Activated T-cell treated with anti-CD3 and anti-CD28 coated beads for 1 hour (primary cell): Measurements from ENCODE around the gene YKT6.

Source experiments
- DNase-seq: peaks from one replicate; pipeline ENCODE4 v3.0.0-alpha.2; 2020; ENCODE audit warnings: low read depth

Gene YKT6

GRCh38 chr7:44232901-44233715 lies 32.3 kb downstream of the YKT6 start:
- DNase-seq = no peak

- no peak for DNase-seq
Measured at GRCh38 chr7:44235066-44235465, 34.3 kb downstream of the YKT6 start.

DNA sequence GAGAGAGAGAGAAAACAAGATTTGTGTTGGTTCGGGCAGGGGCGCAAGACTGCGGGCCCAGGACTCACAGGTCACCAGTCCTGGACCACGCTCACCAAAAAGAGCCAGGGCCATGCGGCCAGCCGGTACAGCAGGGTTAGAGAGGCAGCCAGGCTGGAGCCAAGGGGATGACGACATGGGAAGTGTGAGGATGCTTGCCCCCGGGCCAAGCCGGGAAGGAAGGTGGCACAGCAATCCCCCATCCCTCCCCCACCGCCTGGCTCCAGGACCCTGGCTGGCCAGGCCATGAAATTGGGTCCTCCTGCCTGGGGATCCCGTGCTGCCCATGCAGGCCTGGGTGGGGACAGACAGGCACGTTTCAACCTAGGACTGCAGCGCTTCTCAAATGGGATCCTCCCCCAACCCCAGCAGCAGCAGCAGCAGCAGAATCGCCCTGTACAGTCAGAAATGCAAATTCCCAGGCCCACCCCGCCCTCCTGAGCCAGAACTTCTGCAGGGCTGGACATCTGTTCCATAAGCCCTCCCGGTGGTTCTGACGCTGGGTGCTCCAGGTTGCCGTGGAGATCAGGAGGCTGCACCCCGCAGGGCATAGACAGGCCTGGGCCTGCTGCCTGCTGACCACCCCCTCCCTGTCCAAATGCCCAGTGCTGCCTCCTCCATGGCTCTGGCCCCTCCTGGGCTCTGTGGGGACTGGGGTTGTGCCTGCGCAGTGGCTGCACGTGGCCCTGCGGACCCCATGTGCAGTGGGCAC lies 35.0 kb downstream of the YKT6 start:
- DNase-seq = no peak

DNA sequence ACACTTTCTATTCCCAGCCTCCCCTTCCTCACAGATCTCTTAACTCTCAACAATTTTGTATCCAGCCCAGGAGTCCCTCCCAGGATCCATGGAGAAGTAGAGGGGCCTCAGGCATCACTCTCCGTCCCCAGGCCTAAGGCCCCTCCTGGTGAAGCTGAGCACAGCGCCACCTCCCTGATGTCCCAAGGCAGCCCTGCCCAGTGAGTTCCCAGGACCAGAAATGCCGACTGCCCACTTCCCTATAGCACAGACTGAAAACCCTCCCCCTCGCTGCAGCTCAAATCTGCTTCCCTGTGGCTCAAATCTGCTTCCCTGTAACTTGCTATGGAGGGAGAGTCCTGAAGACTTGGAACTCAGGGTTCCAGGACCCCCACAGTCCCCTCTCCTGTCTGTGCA lies 35.6 kb downstream of the YKT6 start:
- DNase-seq = no peak

DNA sequence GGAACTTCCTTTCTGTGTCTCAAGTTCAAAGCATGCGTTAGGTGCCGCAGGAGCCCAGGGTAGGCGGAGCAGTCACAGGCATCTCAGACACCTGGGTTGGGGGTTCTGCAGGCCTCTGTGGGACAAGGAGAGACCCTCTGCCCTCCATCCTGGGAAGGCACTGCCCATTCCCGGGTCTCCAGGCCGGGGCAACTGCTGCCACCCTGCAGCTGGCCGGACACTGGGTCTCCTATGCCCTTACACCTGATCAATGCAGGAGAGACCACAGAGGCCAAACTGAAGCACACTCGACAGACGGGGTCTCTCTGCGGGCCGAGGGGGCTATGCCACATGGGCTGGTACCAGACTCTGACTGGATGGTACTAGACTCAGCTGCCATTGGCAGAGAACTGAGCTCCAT lies 36.9 kb downstream of the YKT6 start:
- no peak for DNase-seq

DNA sequence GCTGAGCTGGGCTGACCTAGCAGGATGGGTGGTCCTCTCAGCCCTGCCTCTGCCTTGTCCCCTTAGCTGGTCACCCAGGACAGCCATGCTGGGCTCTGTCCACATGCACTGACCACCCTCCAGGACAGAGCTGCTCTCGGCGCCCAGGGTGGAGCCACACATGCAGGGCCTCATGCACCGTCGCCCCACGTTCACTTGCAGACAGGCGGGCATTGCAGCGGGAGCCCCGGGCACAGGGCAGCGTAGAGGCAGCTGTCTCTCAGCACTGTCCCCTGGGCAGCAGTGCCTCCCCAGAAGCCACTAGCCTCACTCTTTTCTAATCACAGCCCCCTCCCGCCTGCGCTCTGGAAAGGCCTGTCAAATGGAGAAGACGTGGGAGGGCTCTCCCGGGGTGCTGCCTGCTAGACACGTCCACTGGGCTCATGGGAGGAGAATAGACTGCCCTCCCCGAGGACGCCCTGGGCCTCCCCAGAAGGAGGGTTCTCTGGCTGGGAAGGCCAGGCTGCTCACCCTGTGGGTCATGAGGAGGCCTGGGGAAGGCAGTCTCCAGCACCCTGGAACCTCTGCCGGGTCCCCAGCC lies 37.4 kb downstream of the YKT6 start:
- DNase-seq = no peak

DNA sequence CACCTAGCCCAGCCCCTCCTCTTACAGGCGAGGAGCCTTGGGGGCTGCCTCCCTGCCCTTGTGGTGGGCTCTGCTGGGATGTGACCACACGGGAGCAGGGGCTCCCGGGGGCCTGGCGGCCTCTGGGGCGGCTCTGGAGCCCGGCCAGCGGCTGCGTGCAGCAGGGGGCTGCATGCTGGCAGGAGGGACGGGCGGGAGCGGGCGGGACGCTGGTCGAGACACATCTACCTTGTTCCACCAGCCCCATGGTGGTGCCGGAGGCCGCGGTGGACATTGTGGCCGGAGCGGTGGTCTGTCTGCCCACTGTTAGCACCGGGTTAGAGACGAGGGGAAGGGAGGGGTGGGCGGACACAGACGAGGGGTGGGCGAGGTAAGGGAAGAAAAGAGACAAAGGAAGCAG lies 38.6 kb downstream of the YKT6 start:
- no peak for DNase-seq

- DNase-seq = no peak
Measured at GRCh38 chr7:44240376-44240775, 39.6 kb downstream of the YKT6 start.

GRCh38 chr7:44240983-44241510 lies 40.3 kb downstream of the YKT6 start:
- peak; percentile 29 for DNase-seq

GRCh38 chr7:44242091-44242490 lies 41.3 kb downstream of the YKT6 start:
- DNase-seq = no peak

DNA sequence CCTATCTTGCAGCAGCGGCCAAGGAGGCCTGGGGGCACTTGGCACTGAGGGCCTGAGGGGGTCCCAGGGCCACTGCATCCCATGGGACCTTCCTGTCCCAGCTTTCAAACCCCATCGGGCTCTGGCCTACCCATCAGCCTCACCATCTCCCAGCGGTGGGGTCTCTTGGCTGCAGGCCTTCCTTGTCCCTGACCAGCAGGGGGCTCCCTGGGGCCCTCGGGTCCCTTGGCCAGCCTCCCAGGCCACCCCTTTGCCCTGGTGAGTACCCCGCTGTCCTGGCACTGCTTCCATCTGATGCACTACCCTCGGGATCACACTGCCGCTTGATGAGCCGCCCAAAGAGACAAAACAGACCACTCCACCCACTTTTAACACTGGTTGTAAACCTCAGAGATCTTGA lies 43.5 kb downstream of the YKT6 start:
- DNase-seq = no peak

DNA sequence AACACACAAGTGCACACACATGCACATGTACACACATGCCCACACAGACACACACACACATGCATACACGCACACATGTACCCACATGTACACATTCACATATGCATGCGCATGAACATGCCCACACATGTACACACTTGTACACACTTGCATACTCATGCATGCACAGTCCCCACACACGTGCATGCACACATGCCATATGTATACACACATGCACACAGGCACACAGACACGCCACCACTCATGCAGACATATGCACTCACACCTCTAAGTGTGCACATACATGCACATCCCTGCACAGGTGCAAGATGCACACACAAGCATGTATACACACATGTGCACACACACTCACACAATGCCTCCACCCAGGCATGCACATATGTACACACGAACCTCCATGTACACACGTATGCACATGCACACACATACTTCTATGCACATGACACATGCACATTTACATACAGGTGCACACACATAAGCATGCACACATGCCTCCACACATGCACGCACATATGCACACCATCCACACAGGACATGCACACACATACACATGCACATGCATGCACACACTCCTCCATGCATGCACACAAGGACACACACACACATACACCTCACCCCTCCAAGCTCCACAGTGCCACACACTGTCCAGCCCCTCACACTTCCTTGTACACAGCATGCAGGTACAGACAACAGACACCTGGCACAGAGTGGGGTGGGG lies 45.8 kb downstream of the YKT6 start:
- no peak for DNase-seq

GRCh38 chr7:44247868-44248651 lies 47.3 kb downstream of the YKT6 start:
- no peak for DNase-seq

DNA sequence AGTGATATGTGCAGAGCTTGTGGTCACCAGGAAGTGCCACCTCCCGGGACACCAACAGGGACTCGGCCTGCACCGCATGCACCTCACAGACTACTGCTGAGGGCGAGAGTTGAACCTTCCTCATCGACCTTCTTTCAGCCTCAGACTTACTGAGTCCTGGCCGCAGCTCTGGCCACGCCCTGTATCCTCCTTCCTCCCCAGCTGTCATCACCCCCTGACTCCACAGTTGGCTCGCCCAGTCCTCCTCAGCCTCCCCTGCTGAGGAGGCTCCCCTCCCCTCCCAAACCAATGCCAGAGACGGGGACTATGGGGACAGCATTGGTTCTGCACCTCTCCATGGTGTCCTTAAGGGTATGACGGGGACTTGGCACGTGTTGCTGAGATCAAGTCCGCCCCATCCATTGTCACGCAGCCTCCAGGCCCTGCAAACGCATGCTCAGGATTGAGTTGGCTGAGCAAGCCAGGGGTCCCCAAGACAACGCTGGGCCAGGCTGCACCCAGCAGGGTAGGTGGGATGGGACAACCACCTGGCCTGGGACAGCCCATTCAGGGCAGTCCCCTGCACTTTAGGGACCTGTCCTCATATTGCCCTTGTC lies 49.0 kb downstream of the YKT6 start:
- DNase-seq = no peak

- DNase-seq = no peak
Measured at GRCh38 chr7:44251269-44251668, 50.5 kb downstream of the YKT6 start.

GRCh38 chr7:44251881-44252280 lies 51.1 kb downstream of the YKT6 start:
- no peak for DNase-seq

DNA sequence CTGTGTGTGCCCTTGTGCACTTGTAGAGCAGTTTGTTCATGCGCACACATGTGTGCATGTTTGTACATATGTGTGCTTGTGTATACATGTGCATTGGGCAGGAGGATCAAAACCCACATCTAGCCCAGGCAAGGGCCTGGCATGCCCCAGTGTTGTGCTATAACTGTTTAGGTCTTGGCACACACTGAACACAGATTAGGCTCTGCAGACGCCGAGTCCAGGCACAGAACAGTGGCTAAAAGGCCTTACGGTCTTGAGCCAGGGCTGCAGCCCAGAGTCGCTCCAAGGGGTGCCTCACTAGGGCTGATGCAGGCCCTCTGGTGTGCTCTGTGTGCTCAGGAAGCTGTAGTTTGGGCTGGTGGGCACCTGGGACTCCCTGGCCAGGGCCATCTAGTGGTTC lies 55.7 kb downstream of the YKT6 start:
- DNase-seq = no peak

DNA sequence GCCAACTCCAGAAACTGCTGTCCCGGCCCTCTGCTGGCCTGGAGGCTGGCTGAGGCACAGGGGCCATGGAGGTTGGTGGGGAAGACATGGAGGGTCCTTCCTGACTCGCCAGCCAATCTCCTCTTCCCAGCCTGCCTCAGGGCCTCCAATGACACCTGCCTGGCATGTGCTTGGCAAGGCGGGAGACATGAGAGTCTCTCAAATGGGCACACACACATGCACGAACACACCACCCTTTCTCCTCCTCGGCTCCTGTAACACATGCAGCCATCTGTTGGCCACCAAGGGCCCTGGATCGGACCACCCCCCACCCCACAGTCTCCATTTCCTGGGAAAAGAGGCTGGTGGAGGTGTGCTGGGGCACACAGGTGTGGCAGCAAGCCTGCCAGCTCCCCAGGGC lies 56.4 kb downstream of the YKT6 start:
- DNase-seq = no peak

DNA sequence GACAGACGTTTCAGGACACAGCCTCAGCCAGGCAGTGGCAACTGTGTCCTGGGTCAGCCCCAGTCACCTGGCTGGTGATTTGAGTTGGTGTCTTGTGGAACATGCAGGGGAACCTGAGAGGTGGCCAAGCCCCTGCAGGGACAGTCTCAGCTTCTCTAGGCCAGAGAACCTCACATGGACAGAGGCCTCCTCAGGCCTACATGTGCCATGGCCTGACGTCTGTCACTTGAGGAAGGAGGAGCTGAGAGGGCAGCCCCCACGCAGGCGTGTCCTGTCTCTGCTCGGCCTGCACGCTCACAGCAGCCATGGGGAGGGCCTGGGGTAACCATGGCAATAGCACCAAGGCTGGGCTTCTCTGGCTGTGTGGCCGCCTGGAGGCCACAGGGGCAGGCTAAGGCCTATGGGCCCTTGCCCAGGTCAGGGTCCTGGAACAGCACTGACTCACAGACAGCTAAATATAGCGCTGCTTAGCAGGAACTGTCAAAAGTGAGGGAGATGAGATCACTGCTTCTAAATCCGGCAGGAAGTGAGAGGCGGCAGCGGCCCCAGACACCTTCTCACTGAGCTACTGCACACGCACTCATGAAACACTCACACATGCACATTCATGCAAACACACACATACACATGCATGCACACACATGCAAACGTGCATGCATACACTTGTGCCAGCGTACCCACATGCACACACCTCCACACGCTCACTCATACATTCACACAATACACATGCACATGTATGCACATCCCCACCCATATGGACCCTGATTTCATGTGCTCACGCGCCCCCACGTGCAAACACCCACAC lies 57.0 kb downstream of the YKT6 start:
- peak; percentile 36 for DNase-seq

DNA sequence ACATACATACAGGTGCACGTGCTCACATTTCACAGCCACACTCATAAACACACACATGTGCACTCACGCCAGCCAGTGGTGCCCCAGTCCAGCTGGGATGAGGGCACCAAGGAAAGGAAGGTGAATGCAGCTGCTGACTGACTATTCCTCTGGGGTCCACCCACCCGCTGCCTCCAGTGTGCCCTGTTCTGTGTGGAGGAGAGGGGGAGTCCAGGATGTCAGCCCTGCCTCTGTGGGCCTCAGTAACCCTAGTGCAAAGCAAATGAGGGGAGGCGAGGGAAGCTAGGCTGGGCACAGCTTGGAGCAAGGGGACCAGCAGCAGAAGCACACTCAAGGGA lies 57.6 kb downstream of the YKT6 start:
- no peak for DNase-seq
